ENCODE data around the gene NR3C2. TPM values are rescaled to one million over a fixed set of nuclear protein-coding genes. Genes with fewer than 3 reads are reported as not detected.

NR3C2 gene
- total and polyA plus RNA-seq, 2 experiments from 2014 or later, result 1.2 to 3.0 TPM

DNA sequence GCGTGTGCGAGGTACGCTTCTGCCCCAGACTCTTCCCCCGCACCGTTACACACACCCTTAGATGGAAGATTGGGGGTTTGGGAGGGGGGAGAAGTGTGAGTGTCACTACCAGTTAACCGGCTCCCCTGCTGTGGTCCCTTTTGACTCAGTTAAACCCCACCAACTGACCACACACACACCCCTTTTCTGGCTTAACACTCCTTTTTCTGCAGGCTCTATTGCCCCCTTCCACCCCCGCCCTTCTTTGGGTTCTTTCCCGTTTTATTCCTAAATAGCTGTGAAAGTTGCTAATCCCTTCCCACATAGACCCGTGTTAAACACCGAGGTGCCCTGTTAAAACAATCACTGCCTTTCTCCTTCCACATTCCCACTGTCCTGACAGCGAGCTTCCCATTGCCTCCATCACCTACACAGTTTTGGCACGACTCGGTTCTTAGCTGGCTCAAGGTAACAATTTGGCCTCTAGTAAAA, 3.7 kb upstream of the NR3C2 start:
- Histone ChIP-seq H3K79me2 (replicated peaks; ENCODE audit: insufficient read depth) (no peaks in the 10 kb centered on the region), H3F3A (replicated peaks; ENCODE audit: low read depth) (no peaks in the 10 kb centered on the region), H3K36me3 (ENCODE audit: insufficient read depth) (no peaks in the 10 kb centered on the region), H3K27ac (ENCODE audit: low read depth) (no peak overlapping the region), H3K4me1 (ENCODE audit: insufficient read depth) (peaks cover 14% of the 10 kb centered on the region), H3K9me2 (ENCODE audit: insufficient read depth) (no peaks in the 10 kb centered on the region), H3K4me3 (peak overlapping the region; percentile 67), H3K27me3 (ENCODE audit: insufficient read depth) (peaks cover 49% of the 10 kb centered on the region), H2AFZ (peak overlapping the region; percentile 64), H3K4me2 (peak overlapping the region; percentile 94), H4K20me1 (replicated peaks; ENCODE audit: insufficient read depth) (no peaks in the 10 kb centered on the region)
- DNase-seq (ENCODE audit: low spot score) (peak; percentile 13), ATAC-seq (no peak)
- Mint-ChIP-seq H3K4me3 (peak overlapping the region; percentile 73), H3K27me3 (ENCODE audit: insufficient read depth, low read depth, poor library complexity) (peaks cover 46% of the 10 kb centered on the region), H3K4me1 (peaks cover 6% of the 10 kb centered on the region), H3K9me3 (no peaks in the 10 kb centered on the region), H3K36me3 (ENCODE audit: low read depth) (no peaks in the 10 kb centered on the region), H3K27ac (no peak overlapping the region)
- TF ChIP-seq NANOG (IDR thresholded peaks at IDR 0.05; ENCODE audit: borderline replicate concordance) (no peak), EZH2 (IDR thresholded peaks at IDR 0.05; ENCODE audit: low read depth, unreplicated experiment) (peak; percentile 14)
- TF ChIP-seq, protein P1, sequence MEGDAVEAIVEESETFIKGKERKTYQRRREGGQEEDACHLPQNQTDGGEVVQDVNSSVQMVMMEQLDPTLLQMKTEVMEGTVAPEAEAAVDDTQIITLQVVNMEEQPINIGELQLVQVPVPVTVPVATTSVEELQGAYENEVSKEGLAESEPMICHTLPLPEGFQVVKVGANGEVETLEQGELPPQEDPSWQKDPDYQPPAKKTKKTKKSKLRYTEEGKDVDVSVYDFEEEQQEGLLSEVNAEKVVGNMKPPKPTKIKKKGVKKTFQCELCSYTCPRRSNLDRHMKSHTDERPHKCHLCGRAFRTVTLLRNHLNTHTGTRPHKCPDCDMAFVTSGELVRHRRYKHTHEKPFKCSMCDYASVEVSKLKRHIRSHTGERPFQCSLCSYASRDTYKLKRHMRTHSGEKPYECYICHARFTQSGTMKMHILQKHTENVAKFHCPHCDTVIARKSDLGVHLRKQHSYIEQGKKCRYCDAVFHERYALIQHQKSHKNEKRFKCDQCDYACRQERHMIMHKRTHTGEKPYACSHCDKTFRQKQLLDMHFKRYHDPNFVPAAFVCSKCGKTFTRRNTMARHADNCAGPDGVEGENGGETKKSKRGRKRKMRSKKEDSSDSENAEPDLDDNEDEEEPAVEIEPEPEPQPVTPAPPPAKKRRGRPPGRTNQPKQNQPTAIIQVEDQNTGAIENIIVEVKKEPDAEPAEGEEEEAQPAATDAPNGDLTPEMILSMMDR (conservative IDR thresholded peaks at IDR 0.05; ENCODE audit: low read depth in 2 of 2), result no peak
- TF ChIP-seq, protein P2, sequence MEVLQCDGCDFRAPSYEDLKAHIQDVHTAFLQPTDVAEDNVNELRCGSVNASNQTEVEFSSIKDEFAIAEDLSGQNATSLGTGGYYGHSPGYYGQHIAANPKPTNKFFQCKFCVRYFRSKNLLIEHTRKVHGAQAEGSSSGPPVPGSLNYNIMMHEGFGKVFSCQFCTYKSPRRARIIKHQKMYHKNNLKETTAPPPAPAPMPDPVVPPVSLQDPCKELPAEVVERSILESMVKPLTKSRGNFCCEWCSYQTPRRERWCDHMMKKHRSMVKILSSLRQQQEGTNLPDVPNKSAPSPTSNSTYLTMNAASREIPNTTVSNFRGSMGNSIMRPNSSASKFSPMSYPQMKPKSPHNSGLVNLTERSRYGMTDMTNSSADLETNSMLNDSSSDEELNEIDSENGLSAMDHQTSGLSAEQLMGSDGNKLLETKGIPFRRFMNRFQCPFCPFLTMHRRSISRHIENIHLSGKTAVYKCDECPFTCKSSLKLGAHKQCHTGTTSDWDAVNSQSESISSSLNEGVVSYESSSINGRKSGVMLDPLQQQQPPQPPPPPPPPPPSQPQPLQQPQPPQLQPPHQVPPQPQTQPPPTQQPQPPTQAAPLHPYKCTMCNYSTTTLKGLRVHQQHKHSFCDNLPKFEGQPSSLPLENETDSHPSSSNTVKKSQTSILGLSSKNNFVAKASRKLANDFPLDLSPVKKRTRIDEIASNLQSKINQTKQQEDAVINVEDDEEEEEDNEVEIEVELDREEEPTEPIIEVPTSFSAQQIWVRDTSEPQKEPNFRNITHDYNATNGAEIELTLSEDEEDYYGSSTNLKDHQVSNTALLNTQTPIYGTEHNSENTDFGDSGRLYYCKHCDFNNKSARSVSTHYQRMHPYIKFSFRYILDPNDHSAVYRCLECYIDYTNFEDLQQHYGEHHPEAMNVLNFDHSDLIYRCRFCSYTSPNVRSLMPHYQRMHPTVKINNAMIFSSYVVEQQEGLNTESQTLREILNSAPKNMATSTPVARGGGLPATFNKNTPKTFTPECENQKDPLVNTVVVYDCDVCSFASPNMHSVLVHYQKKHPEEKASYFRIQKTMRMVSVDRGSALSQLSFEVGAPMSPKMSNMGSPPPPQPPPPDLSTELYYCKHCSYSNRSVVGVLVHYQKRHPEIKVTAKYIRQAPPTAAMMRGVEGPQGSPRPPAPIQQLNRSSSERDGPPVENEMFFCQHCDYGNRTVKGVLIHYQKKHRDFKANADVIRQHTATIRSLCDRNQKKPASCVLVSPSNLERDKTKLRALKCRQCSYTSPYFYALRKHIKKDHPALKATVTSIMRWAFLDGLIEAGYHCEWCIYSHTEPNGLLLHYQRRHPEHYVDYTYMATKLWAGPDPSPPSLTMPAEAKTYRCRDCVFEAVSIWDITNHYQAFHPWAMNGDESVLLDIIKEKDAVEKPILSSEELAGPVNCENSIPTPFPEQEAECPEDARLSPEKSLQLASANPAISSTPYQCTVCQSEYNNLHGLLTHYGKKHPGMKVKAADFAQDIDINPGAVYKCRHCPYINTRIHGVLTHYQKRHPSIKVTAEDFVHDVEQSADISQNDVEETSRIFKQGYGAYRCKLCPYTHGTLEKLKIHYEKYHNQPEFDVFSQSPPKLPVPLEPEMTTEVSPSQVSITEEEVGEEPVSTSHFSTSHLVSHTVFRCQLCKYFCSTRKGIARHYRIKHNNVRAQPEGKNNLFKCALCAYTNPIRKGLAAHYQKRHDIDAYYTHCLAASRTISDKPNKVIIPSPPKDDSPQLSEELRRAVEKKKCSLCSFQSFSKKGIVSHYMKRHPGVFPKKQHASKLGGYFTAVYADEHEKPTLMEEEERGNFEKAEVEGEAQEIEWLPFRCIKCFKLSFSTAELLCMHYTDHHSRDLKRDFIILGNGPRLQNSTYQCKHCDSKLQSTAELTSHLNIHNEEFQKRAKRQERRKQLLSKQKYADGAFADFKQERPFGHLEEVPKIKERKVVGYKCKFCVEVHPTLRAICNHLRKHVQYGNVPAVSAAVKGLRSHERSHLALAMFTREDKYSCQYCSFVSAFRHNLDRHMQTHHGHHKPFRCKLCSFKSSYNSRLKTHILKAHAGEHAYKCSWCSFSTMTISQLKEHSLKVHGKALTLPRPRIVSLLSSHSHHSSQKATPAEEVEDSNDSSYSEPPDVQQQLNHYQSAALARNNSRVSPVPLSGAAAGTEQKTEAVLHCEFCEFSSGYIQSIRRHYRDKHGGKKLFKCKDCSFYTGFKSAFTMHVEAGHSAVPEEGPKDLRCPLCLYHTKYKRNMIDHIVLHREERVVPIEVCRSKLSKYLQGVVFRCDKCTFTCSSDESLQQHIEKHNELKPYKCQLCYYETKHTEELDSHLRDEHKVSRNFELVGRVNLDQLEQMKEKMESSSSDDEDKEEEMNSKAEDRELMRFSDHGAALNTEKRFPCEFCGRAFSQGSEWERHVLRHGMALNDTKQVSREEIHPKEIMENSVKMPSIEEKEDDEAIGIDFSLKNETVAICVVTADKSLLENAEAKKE (CRISPR knock-in tag; IDR thresholded peaks at IDR 0.05), result no peak
